ENCODE results near the gene PCSK6. TPM values are rescaled to one million over a fixed set of nuclear protein-coding genes. Genes with fewer than 3 reads are reported as not detected.

Gene PCSK6
- total and polyA plus RNA-seq, 3 experiments from 2014 or later: 0.74 to 1.7 (median 0.95) TPM

- Mint-ChIP-seq H3K4me3 (no peak overlapping the region), H3K27me3 (peaks cover 0 to 6% of the 10 kb centered on the region in 2 donors), H3K9me3 (no peaks in the 10 kb centered on the region), H3K27ac (no peak overlapping the region), H3K4me1 (peaks cover 7% of the 10 kb centered on the region in 3 donors), H3K36me3 (no peaks in the 10 kb centered on the region)
- Histone ChIP-seq H3K27me3 (ENCODE audit: insufficient read depth, low read length, poor library complexity, severe bottlenecking) (no peaks in the 10 kb centered on the region), H3K9me3 (ENCODE audit: low read length) (no peaks in the 10 kb centered on the region), H3K27ac (ENCODE audit: low read depth, low read length) (no peak overlapping the region), H3K4me1 (ENCODE audit: insufficient read depth, low read length) (peaks cover 7% of the 10 kb centered on the region), H3K4me3 (ENCODE audit: low read length) (no peak overlapping the region), H3K36me3 (ENCODE audit: insufficient read depth, low read length) (no peaks in the 10 kb centered on the region)
- ChIA-PET POLR2A (no interaction called here), CTCF (no interaction called here)
- DNase-seq: no peak
These were observed 173.8 kb downstream of the PCSK6 start for GRCh38 chr15:101315736-101316135.

- Mint-ChIP-seq H3K9me3 (no peaks in the 10 kb centered on the region), H3K27me3 (peaks cover 0 to 6% of the 10 kb centered on the region in 2 donors), H3K4me1 (no peaks in the 10 kb centered on the region), H3K27ac (peak overlapping the region in 2 of 8 donors; percentile 10 to 12), H3K4me3 (no peak overlapping the region), H3K36me3 (no peaks in the 10 kb centered on the region)
- Histone ChIP-seq H3K4me1 (ENCODE audit: insufficient read depth, low read length) (no peaks in the 10 kb centered on the region), H3K9me3 (ENCODE audit: low read length) (no peaks in the 10 kb centered on the region), H3K4me3 (ENCODE audit: low read length) (no peak overlapping the region), H3K27me3 (ENCODE audit: insufficient read depth, low read length, poor library complexity, severe bottlenecking) (no peaks in the 10 kb centered on the region), H3K27ac (ENCODE audit: low read depth, low read length) (no peak overlapping the region), H3K36me3 (ENCODE audit: insufficient read depth, low read length) (no peaks in the 10 kb centered on the region)
- DNase-seq: peak in 1 of 5 donors; percentile 23
- ChIA-PET CTCF (interaction anchor here (0.8 kb wide), 1 partner anchor 337 kb away, joined by 3 read pairs; the partner anchor contains the start of gene TM2D3), POLR2A (no interaction called here)
These were observed 175.0 kb downstream of the PCSK6 start for GRCh38 chr15:101314336-101315125.

DNA sequence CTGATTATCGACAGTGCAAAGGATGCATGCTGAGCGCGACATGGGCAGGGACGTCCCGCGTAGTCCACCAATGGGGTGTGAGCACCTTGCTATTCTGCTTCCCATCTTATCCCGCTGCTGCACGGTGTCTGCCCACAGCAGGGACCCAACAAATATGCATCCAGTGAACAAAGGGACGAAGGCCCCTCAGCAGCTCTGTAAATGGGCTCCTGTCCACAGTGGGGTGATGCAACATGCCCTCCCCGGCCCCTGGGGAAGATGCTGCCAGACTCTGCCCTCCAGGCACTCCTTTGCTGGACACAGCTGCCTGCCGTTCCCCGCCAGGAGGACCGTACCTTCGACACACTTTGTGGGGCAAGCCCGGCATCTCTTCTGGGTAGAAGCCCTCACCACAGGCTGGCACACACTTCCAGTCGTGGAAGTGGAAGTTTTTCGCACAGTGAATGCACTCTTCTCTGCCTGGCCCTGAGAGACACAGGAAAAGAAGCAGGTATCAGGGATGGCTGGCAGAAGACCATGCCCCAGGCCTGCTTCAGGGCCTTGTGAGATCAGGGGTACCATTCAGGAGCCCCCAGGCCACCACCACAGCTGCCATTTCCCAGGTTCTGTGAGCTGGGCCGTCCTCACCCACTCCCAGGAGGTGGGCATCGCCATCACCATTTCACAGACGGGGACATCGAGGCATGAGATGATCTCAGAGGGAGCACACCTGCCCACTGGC, 176.3 kb downstream of the PCSK6 start:
- Histone ChIP-seq H3K27ac (ENCODE audit: low read depth, low read length) (no peak overlapping the region), H3K4me1 (ENCODE audit: insufficient read depth, low read length) (no peaks in the 10 kb centered on the region), H3K4me3 (ENCODE audit: low read length) (no peak overlapping the region), H3K27me3 (ENCODE audit: insufficient read depth, low read length, poor library complexity, severe bottlenecking) (no peaks in the 10 kb centered on the region), H3K36me3 (ENCODE audit: insufficient read depth, low read length) (no peaks in the 10 kb centered on the region), H3K9me3 (ENCODE audit: low read length) (no peaks in the 10 kb centered on the region)
- Mint-ChIP-seq H3K4me1 (no peaks in the 10 kb centered on the region), H3K27me3 (peaks cover 0 to 1% of the 10 kb centered on the region in 2 donors), H3K4me3 (no peak overlapping the region), H3K27ac (peak overlapping the region in 1 of 8 donors; percentile 47), H3K36me3 (no peaks in the 10 kb centered on the region), H3K9me3 (no peaks in the 10 kb centered on the region)
- ChIA-PET CTCF (interaction anchor here (1.5 kb wide), 1 partner anchor 7 kb away, joined by 5 read pairs; no protein-coding TSS in a partner anchor), POLR2A (no interaction called here)
- peak in 1 of 5 donors; percentile 20 for DNase-seq

GRCh38 chr15:101310508-101310907, 179.0 kb downstream of the PCSK6 start:
- ChIA-PET POLR2A (no interaction called here), CTCF (interaction anchor here (1.4 kb wide), 1 partner anchor 9 kb away, joined by 4 read pairs; no protein-coding TSS in a partner anchor)
- Mint-ChIP-seq H3K9me3 (no peaks in the 10 kb centered on the region), H3K27ac (no peak overlapping the region), H3K27me3 (peaks cover 0 to 7% of the 10 kb centered on the region in 2 donors), H3K36me3 (no peaks in the 10 kb centered on the region), H3K4me3 (no peak overlapping the region), H3K4me1 (no peaks in the 10 kb centered on the region)
- Histone ChIP-seq H3K4me1 (ENCODE audit: insufficient read depth, low read length) (no peaks in the 10 kb centered on the region), H3K27me3 (ENCODE audit: insufficient read depth, low read length, poor library complexity, severe bottlenecking) (no peaks in the 10 kb centered on the region), H3K27ac (ENCODE audit: low read depth, low read length) (no peak overlapping the region), H3K4me3 (ENCODE audit: low read length) (no peak overlapping the region), H3K36me3 (ENCODE audit: insufficient read depth, low read length) (no peaks in the 10 kb centered on the region), H3K9me3 (ENCODE audit: low read length) (no peaks in the 10 kb centered on the region)
- no peak for DNase-seq

- CTCF ChIA-PET: interaction anchor here (1.4 kb wide), 1 partner anchor 10 kb away, joined by 4 read pairs; no protein-coding TSS in a partner anchor
- no peak overlapping the region for H3K27ac Mint-ChIP-seq
These were observed 179.4 kb downstream of the PCSK6 start for GRCh38 chr15:101310161-101310480.

DNA sequence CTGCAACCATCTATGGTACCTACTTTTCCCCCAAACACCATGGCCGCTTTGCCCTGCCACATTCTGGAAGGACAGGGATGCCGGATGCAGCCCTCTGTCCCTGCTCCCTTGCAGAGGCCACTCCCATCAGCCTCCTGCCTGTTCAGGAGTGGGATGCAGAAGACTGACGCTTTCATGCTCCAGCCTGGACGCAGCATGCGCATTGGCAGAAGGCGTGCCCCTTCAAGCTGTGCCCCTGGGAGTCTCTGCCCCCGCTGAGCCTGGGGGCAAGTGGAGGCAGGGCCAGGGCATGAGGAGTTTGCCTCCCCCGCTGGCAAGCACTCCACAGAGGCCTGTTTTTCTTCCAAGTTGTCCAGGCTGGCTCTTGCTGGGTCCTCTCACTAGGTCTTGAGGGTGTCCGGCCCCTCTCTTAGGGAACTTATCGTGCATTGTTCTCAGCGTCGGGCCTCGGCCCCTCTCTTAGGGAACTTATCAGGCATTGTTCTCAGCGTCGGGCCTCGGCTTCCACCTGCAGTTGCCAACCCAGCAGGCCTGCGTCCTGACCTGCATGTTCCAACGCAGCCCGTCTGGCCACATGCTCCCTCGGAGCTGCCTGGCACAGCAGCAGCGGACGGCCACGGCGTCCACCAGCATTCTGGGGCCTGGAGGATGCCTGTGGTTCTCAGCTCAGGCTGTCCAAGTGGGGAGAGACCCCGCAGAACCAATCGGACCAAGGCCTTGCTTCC, 179.9 kb downstream of the PCSK6 start:
- CTCF ChIA-PET: interaction anchor here (1.4 kb wide), 1 partner anchor 10 kb away, joined by 4 read pairs; no protein-coding TSS in a partner anchor

More at GRCh38 chr15:101310161-101310480, 179.4 kb downstream of the PCSK6 start:
- H3K4me1 ChIP-seq (ENCODE audit: insufficient read depth, low read length): no peaks in the 10 kb centered on the region
- H3K27ac ChIP-seq (ENCODE audit: low read depth, low read length): no peak overlapping the region
- POLR2A ChIA-PET: no interaction called here
- no peaks in the 10 kb centered on the region for H3K27me3 ChIP-seq (ENCODE audit: insufficient read depth, low read length, poor library complexity, severe bottlenecking)
- no peak overlapping the region for H3K4me3 ChIP-seq (ENCODE audit: low read length)
- H3K36me3 ChIP-seq (ENCODE audit: insufficient read depth, low read length): no peaks in the 10 kb centered on the region
- H3K9me3 ChIP-seq (ENCODE audit: low read length): no peaks in the 10 kb centered on the region
- H3K4me1 Mint-ChIP-seq: no peaks in the 10 kb centered on the region
- DNase-seq: no peak
- no peaks in the 10 kb centered on the region for H3K36me3 Mint-ChIP-seq
- H3K9me3 Mint-ChIP-seq: no peaks in the 10 kb centered on the region
- H3K4me3 Mint-ChIP-seq: no peak overlapping the region
- peaks cover 0 to 7% of the 10 kb centered on the region in 2 donors for H3K27me3 Mint-ChIP-seq

DNA sequence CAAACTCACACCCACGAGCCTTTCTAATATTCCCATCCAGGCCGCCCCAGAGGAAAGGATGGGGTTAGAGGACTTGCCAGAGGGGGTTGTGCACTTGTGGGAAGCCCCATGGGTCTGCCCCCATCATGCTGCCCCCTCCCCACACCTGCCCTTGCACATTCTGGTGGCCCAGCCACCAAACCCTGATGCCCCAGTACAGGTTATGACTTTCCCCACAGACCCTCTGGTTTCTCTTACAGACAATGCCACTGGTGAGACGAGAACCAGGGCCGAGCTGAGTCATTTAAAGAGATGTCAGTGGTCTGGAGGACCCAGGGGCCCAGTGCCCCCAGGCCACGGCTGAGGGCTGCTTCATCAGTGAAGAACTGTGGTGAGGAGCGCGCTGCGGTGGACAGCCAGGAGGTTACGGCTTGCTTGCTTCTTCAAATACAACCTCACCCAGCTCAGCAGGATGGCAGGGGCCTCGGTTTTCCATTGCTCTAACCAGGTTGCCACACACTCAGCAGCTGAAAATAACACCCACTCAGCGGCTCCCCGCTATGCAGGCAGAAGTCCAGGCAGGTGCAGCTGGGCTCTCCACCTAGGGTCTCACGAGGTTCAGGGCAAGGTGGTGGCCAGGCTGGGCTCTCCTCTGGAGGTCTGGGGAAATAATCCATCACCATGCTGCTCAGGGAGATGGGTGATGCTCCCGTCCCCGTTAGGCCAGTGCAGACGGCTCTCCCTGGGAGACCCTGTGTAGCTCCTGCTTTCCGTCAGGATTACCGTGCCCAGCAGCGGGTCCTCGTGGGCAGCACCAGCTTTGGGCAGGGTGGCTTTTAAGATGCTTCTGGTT, 180.7 kb downstream of the PCSK6 start:
- no peak overlapping the region for H3K4me3 Mint-ChIP-seq
- peaks cover 0 to 7% of the 10 kb centered on the region in 2 donors for H3K27me3 Mint-ChIP-seq
- no peaks in the 10 kb centered on the region for H3K36me3 ChIP-seq (ENCODE audit: insufficient read depth, low read length)
- H3K27ac Mint-ChIP-seq: no peak overlapping the region
- H3K27me3 ChIP-seq (ENCODE audit: insufficient read depth, low read length, poor library complexity, severe bottlenecking): no peaks in the 10 kb centered on the region
- POLR2A ChIA-PET: no interaction called here
- no peak overlapping the region for H3K27ac ChIP-seq (ENCODE audit: low read depth, low read length)
- H3K4me3 ChIP-seq (ENCODE audit: low read length): no peak overlapping the region
- no peaks in the 10 kb centered on the region for H3K9me3 Mint-ChIP-seq
- no peaks in the 10 kb centered on the region for H3K36me3 Mint-ChIP-seq
- CTCF ChIA-PET: no interaction called here
- no peak for DNase-seq
- no peaks in the 10 kb centered on the region for H3K4me1 ChIP-seq (ENCODE audit: insufficient read depth, low read length)
- H3K4me1 Mint-ChIP-seq: no peaks in the 10 kb centered on the region
- no peaks in the 10 kb centered on the region for H3K9me3 ChIP-seq (ENCODE audit: low read length)

More for the DNA sequence above, 179.9 kb downstream of the PCSK6 start:
- Histone ChIP-seq H3K27ac (ENCODE audit: low read depth, low read length) (no peak overlapping the region), H3K4me1 (ENCODE audit: insufficient read depth, low read length) (no peaks in the 10 kb centered on the region), H3K27me3 (ENCODE audit: insufficient read depth, low read length, poor library complexity, severe bottlenecking) (no peaks in the 10 kb centered on the region), H3K36me3 (ENCODE audit: insufficient read depth, low read length) (no peaks in the 10 kb centered on the region), H3K4me3 (ENCODE audit: low read length) (no peak overlapping the region), H3K9me3 (ENCODE audit: low read length) (no peaks in the 10 kb centered on the region)
- no peak for DNase-seq
- POLR2A ChIA-PET: no interaction called here
- Mint-ChIP-seq H3K36me3 (no peaks in the 10 kb centered on the region), H3K27me3 (peaks cover 0 to 7% of the 10 kb centered on the region in 2 donors), H3K4me1 (no peaks in the 10 kb centered on the region), H3K4me3 (no peak overlapping the region), H3K27ac (no peak overlapping the region), H3K9me3 (no peaks in the 10 kb centered on the region)

All from CD8-positive, alpha-beta memory T cell (primary cell).